Measurements from ENCODE around the gene NUP62CL. TPM values are rescaled to one million over a fixed set of nuclear protein-coding genes. Genes with fewer than 3 reads are reported as not detected.

NUP62CL gene
- polyA plus RNA-seq, 1 experiment = 0.05 TPM

- POLR2A ChIA-PET = no interaction called here
Observed at GRCh38 chrX:107153005-107153404, 53.2 kb downstream of the NUP62CL start.

GRCh38 chrX:107146670-107147069 is 59.6 kb downstream of the NUP62CL start:
- ChIA-PET POLR2A (no interaction called here), CTCF (no interaction called here)
- no peak overlapping the region for H3K4me3 ChIP-seq (ENCODE audit: low read depth, low read length)
- no peaks in the 10 kb centered on the region for H3K9me3 ChIP-seq (ENCODE audit: control insufficient read depth, insufficient read depth, low read length)
- no peak for DNase-seq (ENCODE audit: low read depth, low spot score)
- H3K27ac ChIP-seq (ENCODE audit: low read depth, low read length) = no peak overlapping the region
- no peaks in the 10 kb centered on the region for H3K27me3 ChIP-seq (ENCODE audit: control insufficient read depth, insufficient read depth, low read length)
- TF ChIP-seq CTCF (IDR thresholded peaks at IDR 0.05; ENCODE audit: low read depth, low read length) = no peak

More at GRCh38 chrX:107153005-107153404, 53.2 kb downstream of the NUP62CL start:
- DNase-seq (ENCODE audit: low read depth, low spot score) = no peak
- TF ChIP-seq CTCF (IDR thresholded peaks at IDR 0.05; ENCODE audit: low read depth, low read length) = no peak
- H3K9me3 ChIP-seq (ENCODE audit: control insufficient read depth, insufficient read depth, low read length) = no peaks in the 10 kb centered on the region
- CTCF ChIA-PET = no interaction called here
- H3K27ac ChIP-seq (ENCODE audit: low read depth, low read length) = no peak overlapping the region
- H3K27me3 ChIP-seq (ENCODE audit: control insufficient read depth, insufficient read depth, low read length) = no peaks in the 10 kb centered on the region
- H3K4me3 ChIP-seq (ENCODE audit: low read depth, low read length) = no peak overlapping the region

- H3K27me3 ChIP-seq (ENCODE audit: control insufficient read depth, insufficient read depth, low read length) = no peaks in the 10 kb centered on the region
- H3K9me3 ChIP-seq (ENCODE audit: control insufficient read depth, insufficient read depth, low read length) = no peaks in the 10 kb centered on the region
- TF ChIP-seq CTCF (IDR thresholded peaks at IDR 0.05; ENCODE audit: low read depth, low read length) = no peak
- ChIA-PET POLR2A (no interaction called here), CTCF (no interaction called here)
- H3K27ac ChIP-seq (ENCODE audit: low read depth, low read length) = no peak overlapping the region
- DNase-seq (ENCODE audit: low read depth, low spot score) = no peak
- H3K4me3 ChIP-seq (ENCODE audit: low read depth, low read length) = no peak overlapping the region
Observed at GRCh38 chrX:107135965-107136307, 70.3 kb downstream of the NUP62CL start.

GRCh38 chrX:107135049-107135964 is 70.9 kb downstream of the NUP62CL start:
- Histone ChIP-seq H3K27ac (ENCODE audit: low read depth, low read length) (no peak overlapping the region), H3K9me3 (ENCODE audit: control insufficient read depth, insufficient read depth, low read length) (no peaks in the 10 kb centered on the region), H3K4me3 (ENCODE audit: low read depth, low read length) (no peak overlapping the region), H3K27me3 (ENCODE audit: control insufficient read depth, insufficient read depth, low read length) (no peaks in the 10 kb centered on the region)
- no peak for TF ChIP-seq CTCF (IDR thresholded peaks at IDR 0.05; ENCODE audit: low read depth, low read length)
- POLR2A ChIA-PET = no interaction called here
- CTCF ChIA-PET = no interaction called here
- DNase-seq (ENCODE audit: low read depth, low spot score) = peak; percentile 0

- CTCF ChIA-PET = no interaction called here
- Histone ChIP-seq H3K4me3 (ENCODE audit: low read depth, low read length) (no peak overlapping the region), H3K9me3 (ENCODE audit: control insufficient read depth, insufficient read depth, low read length) (no peaks in the 10 kb centered on the region), H3K27ac (ENCODE audit: low read depth, low read length) (no peak overlapping the region), H3K27me3 (ENCODE audit: control insufficient read depth, insufficient read depth, low read length) (no peaks in the 10 kb centered on the region)
- DNase-seq (ENCODE audit: low read depth, low spot score) = no peak
- POLR2A ChIA-PET = no interaction called here
- TF ChIP-seq CTCF (IDR thresholded peaks at IDR 0.05; ENCODE audit: low read depth, low read length) = no peak
Observed at GRCh38 chrX:107123750-107124149, 82.5 kb downstream of the NUP62CL start.
